Medulla oblongata (tissue), 1 donor: ENCODE data around the gene VPS13D.
"Not testable (repeated sequence)": the region's sequence is repeated elsewhere in the genome, so short reads cannot be mapped to it uniquely, and the experiment has no call there.

ENCODE experiments used
- DNase-seq: peaks from one replicate; pipeline ENCODE4 v3.0.0-alpha.2; 2015; ENCODE audit errors: extremely low spot score

The VPS13D gene

DNA sequence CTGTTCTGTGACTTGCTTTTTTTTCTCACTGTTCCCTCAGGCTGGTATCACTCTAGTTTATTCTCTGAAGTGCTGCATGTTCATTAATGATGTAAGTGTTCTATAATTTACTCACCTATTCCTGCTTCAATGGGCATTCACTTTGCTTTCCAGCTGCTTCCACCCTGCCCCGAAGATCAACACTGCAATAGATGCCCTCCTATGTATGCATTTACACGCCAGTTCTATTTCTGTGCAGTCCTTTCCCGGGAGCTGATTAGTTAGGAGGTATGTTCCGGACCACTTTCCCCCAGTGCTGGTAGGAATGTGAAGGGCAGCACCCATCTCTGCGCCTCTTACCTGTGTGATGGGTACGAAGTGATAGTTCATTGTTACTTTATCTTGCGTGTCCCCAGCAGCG is 284.8 kb downstream of the VPS13D start:
- no peak for DNase-seq

GRCh38 chr1:12515234-12515633 is 285.4 kb downstream of the VPS13D start:
- no peak for DNase-seq

DNA sequence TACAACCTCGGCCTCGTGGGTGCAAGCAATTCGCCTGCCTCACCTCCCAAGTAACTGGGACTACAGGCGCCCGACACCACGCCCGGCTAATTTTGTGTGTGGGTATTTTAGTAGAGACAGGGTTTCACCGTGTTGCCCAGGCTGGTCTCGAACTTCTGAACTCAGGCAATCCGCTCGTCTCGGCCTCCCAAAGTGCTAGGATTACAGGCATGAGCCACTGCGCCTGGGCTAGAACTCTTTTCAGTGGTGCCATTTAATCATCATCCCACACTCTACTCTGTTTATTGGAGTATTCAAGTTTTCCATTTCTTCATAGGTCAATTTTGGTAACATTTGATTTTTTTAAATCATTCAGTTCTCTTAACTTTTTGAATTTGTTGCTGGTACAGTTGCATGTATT is 286.9 kb downstream of the VPS13D start:
- DNase-seq: no peak

GRCh38 chr1:12518931-12519692 is 289.3 kb downstream of the VPS13D start:
- peak; percentile 52 for DNase-seq

- no peak for DNase-seq
Measured at GRCh38 chr1:12519693-12520364, 290.0 kb downstream of the VPS13D start.

DNA sequence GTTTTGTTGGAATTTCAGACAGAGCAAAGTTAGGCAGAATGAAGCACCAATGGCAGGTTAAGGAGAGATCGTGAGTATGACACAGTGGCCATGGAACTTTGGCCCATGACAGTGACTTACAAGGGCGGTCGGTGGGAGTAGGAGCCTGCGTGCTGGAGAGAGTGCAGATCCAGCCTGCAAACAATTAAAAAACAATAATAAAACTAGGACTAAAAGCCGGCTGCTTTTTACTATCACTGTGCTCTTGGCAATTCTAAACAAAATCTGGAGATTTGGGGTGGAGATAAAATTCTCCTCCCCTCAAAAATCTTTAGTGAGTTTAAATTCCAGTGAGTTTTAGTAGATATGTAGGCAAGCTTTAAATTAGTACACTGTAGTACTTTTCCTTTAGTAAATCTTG is 291.3 kb downstream of the VPS13D start:
- no peak for DNase-seq

DNA sequence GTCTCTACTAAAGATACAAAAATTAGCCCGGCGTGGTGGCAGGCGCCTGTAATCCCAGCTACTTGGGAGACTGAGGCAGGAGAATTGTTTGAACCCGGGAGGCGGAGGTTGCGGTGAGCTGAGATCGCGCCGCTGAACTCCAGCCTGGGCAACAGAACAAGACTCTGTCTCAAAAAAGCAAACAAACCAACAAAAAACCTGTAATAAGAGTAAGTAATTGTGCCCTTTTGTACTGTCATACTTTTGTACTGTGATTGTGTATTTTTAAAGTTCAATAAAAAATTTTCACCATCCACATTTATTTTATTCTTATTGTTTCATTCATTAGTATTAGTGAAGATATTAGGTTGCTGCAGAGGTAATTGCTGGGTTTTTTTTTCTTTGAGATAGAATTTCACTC is 292.9 kb downstream of the VPS13D start:
- DNase-seq: not testable (repeated sequence)

GRCh38 chr1:12524266-12524665 is 294.4 kb downstream of the VPS13D start:
- DNase-seq: no peak

GRCh38 chr1:12525311-12526181 is 295.7 kb downstream of the VPS13D start:
- no peak for DNase-seq

GRCh38 chr1:12527564-12527963 is 297.7 kb downstream of the VPS13D start:
- no peak for DNase-seq

- peak; percentile 25 for DNase-seq
Measured at GRCh38 chr1:12528021-12528852, 298.4 kb downstream of the VPS13D start.

DNA sequence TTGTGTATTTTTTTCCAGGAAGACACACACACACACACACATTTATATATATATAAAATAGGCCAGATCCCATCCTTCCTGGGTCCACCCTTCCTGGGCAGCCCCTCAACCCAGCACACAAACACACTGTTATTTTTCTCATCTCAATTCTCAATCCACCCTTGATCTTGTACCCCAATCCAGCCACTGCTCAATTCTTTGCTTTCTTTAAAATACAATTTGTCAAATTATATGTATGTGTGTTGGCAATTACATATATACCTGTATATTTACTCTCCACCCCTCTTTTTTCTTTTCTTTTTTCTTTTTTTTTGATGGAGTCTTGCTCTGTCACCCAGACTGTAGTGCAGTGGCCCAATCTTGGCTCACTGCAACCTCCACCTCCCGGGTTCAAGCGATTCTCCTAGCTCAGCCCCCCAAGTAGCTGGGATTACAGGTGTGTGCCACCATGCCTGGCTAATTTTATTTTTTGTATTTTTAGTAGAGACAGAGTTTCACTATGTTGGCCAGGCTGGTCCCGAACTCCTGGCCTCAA is 299.9 kb downstream of the VPS13D start:
- DNase-seq: no peak

- DNase-seq: no peak
Measured at GRCh38 chr1:12530462-12531178, 300.8 kb downstream of the VPS13D start.

DNA sequence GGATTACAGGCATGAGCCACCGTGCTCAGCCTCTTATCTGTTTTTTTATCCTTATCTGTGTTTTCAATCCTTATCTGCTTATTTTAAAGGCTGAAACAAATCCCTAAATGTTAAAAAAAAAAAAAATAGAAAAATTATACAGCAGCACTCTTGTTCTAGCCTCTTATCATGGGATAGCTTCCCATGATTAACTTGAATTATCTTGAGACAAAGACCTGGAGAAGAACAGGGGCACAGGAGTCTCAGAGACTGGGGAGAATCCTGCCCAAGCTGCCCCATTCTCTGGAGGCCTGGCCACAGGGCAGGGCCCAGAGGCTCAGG is 301.3 kb downstream of the VPS13D start:
- DNase-seq: no peak

DNA sequence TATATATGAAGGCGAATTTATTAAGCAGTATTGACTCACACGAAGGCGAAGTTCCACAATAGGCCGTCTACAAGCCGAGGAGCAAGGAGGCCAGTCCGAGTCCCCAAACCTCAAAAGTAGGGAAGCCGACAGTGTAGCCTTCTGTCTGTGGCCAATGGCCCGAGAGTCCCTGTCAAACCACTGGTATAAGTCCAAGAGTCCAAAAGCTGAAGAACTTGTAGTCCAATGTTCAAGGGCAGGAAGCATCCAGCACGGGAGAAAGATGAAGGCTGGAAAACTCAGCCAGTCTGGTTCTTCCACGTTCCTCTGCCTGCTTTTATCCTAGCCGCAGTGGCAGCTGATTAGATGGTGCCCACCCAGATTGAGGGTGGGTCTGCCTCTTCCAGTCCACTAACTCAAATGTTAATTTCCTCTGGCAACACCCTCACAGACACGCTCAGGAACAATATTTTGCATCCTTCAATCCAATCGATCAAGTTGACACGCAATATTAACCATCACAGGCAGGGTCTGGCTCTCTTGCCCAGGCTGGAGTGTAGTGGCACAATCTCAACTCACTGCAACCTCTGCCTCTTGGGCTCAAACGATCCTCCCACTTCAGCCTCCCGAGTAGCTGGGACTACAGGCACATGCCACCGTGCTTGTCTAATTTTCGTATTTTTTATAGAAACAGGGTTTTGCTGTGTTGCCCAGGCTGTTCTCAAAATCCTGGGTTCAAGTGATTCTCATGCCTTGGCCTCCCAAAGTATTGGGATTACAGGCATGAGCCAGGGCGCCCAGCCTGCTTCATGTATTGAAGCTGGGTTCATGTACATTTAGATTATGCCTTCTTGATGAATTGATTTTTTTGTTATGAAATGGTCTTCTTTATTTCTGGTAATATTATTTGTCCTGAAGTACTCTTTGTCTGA is 302.8 kb downstream of the VPS13D start:
- DNase-seq: no peak

- no peak for DNase-seq
Measured at GRCh38 chr1:12536023-12536639, 306.3 kb downstream of the VPS13D start.

DNA sequence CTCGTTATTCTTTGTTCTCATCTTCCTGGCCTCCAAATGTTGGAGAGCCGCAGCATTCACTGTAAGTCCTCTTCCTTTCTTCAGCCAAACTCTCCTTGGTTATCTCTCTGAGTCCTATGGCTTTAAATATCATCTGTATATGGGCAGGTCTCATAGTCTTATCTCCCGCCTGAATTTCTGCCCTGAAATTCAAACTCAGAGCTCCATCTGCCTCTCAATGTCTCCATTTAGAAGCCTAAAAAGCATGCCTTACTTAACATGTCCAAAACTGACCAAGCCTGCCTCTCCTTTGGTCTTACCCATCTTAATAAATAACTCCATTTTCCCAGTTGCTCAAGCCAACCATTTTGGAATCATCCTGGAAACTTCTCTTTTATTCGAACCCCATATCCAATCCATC is 307.5 kb downstream of the VPS13D start:
- no peak for DNase-seq

DNA sequence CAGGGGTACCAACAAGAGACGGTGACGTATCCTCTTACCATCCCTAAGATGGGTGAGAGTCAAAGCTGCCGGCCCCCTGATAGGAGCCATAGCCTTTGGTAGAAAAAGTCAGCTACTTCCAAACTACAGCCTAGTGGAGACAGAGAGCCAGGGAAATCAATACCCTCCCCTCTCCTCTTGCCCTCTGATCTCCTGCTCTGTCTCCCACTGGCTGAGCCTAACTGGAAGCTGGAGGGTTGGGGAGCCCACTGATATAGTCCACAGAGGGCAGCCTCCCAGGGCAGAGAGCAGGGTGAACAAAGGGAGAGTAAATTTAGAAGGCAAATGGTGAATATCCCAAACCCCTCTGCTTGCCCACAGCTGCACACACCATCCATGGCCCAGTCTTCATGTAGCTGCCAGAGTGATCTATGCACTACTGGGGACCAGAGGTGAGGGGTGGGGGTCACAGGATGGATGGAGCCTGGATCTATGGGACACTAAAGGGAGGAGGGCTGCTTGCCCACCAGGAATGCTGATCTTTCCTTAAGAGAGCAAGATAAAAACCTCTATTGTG is 308.2 kb downstream of the VPS13D start:
- DNase-seq: no peak

GRCh38 chr1:12538536-12538935 is 308.7 kb downstream of the VPS13D start:
- DNase-seq: not testable (repeated sequence)
